ENCODE data around the gene PJVK. TPM values are rescaled to one million over a fixed set of nuclear protein-coding genes. Genes with fewer than 3 reads are reported as not detected.

Gene PJVK
- total and polyA plus RNA-seq, 9 of the 15 experiments (the other 6 are each of a cell fraction or from before 2014, with no cell fraction given), result 0.11 to 1.5 (median 0.73) TPM

DNA sequence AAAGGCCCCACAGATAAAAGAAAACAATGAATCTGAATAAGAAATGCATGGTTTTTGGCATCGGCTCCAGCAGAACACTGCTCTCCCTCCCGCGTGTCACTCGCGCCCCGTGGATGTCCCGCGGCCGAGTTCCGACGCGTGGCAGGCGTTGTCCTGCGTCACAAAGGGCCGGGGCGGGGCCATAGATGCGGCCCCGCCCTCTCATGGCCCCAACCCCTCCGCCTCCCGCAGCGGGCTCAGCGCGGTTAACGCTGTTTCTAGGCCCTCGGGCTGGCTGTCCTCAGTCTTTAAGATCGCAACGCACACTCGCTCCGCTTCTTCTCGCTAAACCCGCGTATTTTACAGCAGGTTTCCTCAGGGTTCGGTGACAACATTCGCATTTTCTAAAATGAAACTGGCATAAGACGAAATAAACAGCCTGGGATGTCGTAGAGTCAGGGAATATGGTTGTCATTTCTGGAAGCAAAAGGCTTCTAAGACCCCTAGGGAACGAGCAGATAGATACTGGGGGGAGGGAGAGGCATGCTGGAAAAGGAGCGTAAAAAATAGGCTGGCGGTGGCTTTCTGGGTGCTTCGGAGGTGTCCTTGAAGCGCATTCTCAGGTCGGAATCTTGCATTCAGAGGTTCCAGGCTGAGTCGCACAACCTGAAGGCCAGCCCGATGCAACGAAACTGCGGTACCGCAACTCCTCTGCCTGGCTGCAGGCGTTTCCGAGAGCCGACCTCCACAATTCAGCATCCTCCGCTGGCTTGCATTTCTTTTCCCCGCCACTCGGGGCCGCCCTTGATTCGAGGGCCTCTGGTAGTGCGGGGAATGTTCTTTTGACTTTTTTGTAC is 27.5 kb downstream of the PJVK start, which contains the start of gene FKBP7 (continued):
- no peak for TF ChIP-seq TRIM24 (IDR thresholded peaks at IDR 0.05)
- peak; percentile 7; the same call in 1 of the 2 replicates for TF ChIP-seq KDM2B (CRISPR knock-in tag; IDR thresholded peaks at IDR 0.05)
- TF ChIP-seq GATAD2A (IDR thresholded peaks at IDR 0.05), result peak; percentile 22
- TF ChIP-seq, protein P1, sequence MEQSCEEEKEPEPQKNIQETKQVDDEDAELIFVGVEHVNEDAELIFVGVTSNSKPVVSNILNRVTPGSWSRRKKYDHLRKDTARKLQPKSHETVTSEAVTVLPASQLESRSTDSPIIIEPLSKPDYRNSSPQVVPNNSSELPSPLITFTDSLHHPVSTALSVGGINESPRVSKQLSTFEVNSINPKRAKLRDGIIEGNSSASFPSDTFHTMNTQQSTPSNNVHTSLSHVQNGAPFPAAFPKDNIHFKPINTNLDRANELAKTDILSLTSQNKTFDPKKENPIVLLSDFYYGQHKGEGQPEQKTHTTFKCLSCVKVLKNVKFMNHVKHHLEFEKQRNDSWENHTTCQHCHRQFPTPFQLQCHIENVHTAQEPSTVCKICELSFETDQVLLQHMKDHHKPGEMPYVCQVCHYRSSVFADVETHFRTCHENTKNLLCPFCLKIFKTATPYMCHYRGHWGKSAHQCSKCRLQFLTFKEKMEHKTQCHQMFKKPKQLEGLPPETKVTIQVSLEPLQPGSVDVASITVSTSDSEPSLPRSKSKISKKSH (CRISPR knock-in tag; IDR thresholded peaks at IDR 0.05), result no peak
- TF ChIP-seq, protein P2, sequence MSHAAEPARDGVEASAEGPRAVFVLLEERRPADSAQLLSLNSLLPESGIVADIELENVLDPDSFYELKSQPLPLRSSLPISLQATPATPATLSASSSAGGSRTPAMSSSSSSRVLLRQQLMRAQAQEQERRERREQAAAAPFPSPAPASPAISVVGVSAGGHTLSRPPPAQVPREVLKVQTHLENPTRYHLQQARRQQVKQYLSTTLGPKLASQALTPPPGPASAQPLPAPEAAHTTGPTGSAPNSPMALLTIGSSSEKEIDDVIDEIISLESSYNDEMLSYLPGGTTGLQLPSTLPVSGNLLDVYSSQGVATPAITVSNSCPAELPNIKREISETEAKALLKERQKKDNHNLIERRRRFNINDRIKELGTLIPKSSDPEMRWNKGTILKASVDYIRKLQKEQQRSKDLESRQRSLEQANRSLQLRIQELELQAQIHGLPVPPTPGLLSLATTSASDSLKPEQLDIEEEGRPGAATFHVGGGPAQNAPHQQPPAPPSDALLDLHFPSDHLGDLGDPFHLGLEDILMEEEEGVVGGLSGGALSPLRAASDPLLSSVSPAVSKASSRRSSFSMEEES (CRISPR knock-in tag; IDR thresholded peaks at IDR 0.05), result no peak
- no peak for TF ChIP-seq PTBP1 (IDR thresholded peaks at IDR 0.05; ENCODE audit: low read depth, low read length)
- TF ChIP-seq, protein P3, sequence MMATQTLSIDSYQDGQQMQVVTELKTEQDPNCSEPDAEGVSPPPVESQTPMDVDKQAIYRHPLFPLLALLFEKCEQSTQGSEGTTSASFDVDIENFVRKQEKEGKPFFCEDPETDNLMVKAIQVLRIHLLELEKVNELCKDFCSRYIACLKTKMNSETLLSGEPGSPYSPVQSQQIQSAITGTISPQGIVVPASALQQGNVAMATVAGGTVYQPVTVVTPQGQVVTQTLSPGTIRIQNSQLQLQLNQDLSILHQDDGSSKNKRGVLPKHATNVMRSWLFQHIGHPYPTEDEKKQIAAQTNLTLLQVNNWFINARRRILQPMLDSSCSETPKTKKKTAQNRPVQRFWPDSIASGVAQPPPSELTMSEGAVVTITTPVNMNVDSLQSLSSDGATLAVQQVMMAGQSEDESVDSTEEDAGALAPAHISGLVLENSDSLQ (IDR thresholded peaks at IDR 0.05), result peak; percentile 46; the same call in 1 of the 2 replicates
- TF ChIP-seq HDAC2 (IDR thresholded peaks at IDR 0.05), result peak; percentile 85
- TF ChIP-seq, protein P4, sequence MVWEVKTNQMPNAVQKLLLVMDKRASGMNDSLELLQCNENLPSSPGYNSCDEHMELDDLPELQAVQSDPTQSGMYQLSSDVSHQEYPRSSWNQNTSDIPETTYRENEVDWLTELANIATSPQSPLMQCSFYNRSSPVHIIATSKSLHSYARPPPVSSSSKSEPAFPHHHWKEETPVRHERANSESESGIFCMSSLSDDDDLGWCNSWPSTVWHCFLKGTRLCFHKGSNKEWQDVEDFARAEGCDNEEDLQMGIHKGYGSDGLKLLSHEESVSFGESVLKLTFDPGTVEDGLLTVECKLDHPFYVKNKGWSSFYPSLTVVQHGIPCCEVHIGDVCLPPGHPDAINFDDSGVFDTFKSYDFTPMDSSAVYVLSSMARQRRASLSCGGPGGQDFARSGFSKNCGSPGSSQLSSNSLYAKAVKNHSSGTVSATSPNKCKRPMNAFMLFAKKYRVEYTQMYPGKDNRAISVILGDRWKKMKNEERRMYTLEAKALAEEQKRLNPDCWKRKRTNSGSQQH (CRISPR knock-in tag; IDR thresholded peaks at IDR 0.05), result peak; percentile 44; the same call in 1 of the 2 replicates
- TF ChIP-seq HDAC1 (IDR thresholded peaks at IDR 0.05), result peak in 1 of 2 experiments; percentile 80; a peak in 2 of 4 replicates
- TF ChIP-seq, protein P5, sequence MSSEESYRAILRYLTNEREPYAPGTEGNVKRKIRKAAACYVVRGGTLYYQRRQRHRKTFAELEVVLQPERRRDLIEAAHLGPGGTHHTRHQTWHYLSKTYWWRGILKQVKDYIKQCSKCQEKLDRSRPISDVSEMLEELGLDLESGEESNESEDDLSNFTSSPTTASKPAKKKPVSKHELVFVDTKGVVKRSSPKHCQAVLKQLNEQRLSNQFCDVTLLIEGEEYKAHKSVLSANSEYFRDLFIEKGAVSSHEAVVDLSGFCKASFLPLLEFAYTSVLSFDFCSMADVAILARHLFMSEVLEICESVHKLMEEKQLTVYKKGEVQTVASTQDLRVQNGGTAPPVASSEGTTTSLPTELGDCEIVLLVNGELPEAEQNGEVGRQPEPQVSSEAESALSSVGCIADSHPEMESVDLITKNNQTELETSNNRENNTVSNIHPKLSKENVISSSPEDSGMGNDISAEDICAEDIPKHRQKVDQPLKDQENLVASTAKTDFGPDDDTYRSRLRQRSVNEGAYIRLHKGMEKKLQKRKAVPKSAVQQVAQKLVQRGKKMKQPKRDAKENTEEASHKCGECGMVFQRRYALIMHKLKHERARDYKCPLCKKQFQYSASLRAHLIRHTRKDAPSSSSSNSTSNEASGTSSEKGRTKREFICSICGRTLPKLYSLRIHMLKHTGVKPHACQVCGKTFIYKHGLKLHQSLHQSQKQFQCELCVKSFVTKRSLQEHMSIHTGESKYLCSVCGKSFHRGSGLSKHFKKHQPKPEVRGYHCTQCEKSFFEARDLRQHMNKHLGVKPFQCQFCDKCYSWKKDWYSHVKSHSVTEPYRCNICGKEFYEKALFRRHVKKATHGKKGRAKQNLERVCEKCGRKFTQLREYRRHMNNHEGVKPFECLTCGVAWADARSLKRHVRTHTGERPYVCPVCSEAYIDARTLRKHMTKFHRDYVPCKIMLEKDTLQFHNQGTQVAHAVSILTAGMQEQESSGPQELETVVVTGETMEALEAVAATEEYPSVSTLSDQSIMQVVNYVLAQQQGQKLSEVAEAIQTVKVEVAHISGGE (CRISPR knock-in tag; IDR thresholded peaks at IDR 0.05), result 0 out of 6 replicates have a peak, but pooled peaks of 1 of the 3 experiments have one; percentile 29
- peak; percentile 42; the same call in 1 of the 2 replicates for TF ChIP-seq HCFC1 (IDR thresholded peaks at IDR 0.05; ENCODE audit: low read depth, low read length)
- TF ChIP-seq TEAD2 (tag; IDR thresholded peaks at IDR 0.05), result 0 out of 2 replicates have a peak, but pooled peaks have one; percentile 36
- TF ChIP-seq SIN3A (IDR thresholded peaks at IDR 0.05; ENCODE audit: borderline replicate concordance in 2 of 2, control insufficient read depth in 1 of 2, low read depth in 2 of 2, low read length in 2 of 2), result peak; percentile 55 to 85; a peak in 2 of 4 replicates

Measured in K562 (cell line).